Heart left ventricle (tissue), 16 donors: ENCODE measurements around the gene MRLN. TPM values are rescaled to one million over a fixed set of nuclear protein-coding genes. Genes with fewer than 3 reads are reported as not detected.

Source experiments
- ATAC-seq, 4 donors: fragments of 200-7000 bp; cut with Tn5 transposase; one replicate each; pipeline ENCODE4 v1.9.1; 2020 to 2022; ENCODE audit warnings: moderate library complexity in 4 of 4, mild to moderate bottlenecking in 3 of 4, moderate number of reproducible peaks in 1 of 4
- DNase-seq, 5 donors: peaks; one replicate each; pipeline ENCODE4 v3.0.0-alpha.2; 2020
- H3K27ac ChIP-seq, 12 donors: fragments of 200-600 bp; sonication (generic) in 4 of 12; one replicate each; pipeline versions ENCODE4 v1.5.0 to v1.8.0; 2016 to 2022; ENCODE audit warnings: mild to moderate bottlenecking in 2 of 12
- H3K27me3 ChIP-seq, 9 donors: fragments of 200-600 bp; sonication (generic) in 2 of 9; one replicate each; pipeline versions ENCODE4 v1.5.1 to v1.8.0; 2016 to 2022; ENCODE audit warnings: mild to moderate bottlenecking in 3 of 9
- H3K36me3 ChIP-seq, 9 donors: fragments of 200-600 bp; sonication (generic) in 2 of 9; one replicate each; pipeline versions ENCODE4 v1.5.0 to v1.8.0; 2018 to 2022; ENCODE audit warnings: mild to moderate bottlenecking in 2 of 9
- H3K4me1 ChIP-seq, 12 donors: fragments of 200-600 bp; sonication (generic) in 4 of 12; one replicate each; pipeline versions ENCODE4 v1.5.0 to v1.8.0; 2016 to 2022; ENCODE audit warnings: mild to moderate bottlenecking in 3 of 12
- H3K4me3 ChIP-seq, 12 donors: fragments of 200-600 bp; sonication (generic) in 4 of 12; one replicate each; pipeline versions ENCODE4 v1.5.0 to v1.8.0; 2017 to 2022; ENCODE audit warnings: mild to moderate bottlenecking in 9 of 12, moderate library complexity in 4 of 12
- H3K9me3 ChIP-seq, 12 donors: fragments of 200-600 bp; sonication (generic) in 4 of 12; one replicate each; pipeline versions ENCODE4 v1.5.0 to v1.8.0; 2016 to 2022; ENCODE audit warnings: mild to moderate bottlenecking in 1 of 12
- CTCF ChIP-seq, 12 donors: fragments of 200-600 bp; sonication (generic) in 4 of 12; IDR thresholded peaks; one replicate each; pipeline versions ENCODE4 v1.5.0 to v1.8.0; 2018 to 2022; ENCODE audit warnings: antibody characterized with exemption in 12 of 12, mild to moderate bottlenecking in 5 of 12
- POLR2A ChIP-seq, 2 donors: fragments of 450-650 bp; IDR thresholded peaks; one replicate each; pipeline ENCODE4 v1.6.1; 2017; ENCODE audit warnings: antibody characterized with exemption in 2 of 2, mild to moderate bottlenecking in 2 of 2, moderate library complexity in 2 of 2
- WGBS, 4 donors: extraction: QIAGEN DNeasy Blood & Tissue Kit in 2 of 4; methylation state at CpG; one replicate each; pipeline versions ENCODE4 v1.1.5 to v1.1.7; 2013 to 2018; 5-methylcytosine and 5-hydroxymethylcytosine counted together
- intact Hi-C, 10 donors: fragments of 100-400 bp; cut with DNase I; formaldehyde crosslinking; loops; one replicate each; pipeline versions ENCODE4 v1.11.1 to v1.14.2; 2022
- polyA plus RNA-seq, 2 donors: library from polyadenylated mRNA; stranded (reverse); fragments of 200-250 nt; gene quantifications; one replicate each; pipeline ENCODE4 v1.2.3, GENCODE V29; 2013
- total RNA-seq, 9 donors: library from RNA; depleted of rRNA in 2 of 9; stranded (reverse); fragments of >200 nt in 2 of 9; fragmentation: NEBNext Ultra II Directional in 3 of 9; extraction: Animal tissue kit (Norgen Biotek cat#: 25700) in 3 of 9; gene quantifications; one replicate each; pipeline versions ENCODE4 v1.1.0 to v1.2.4, GENCODE V29; 2016 to 2023
- donor health status: ischemic (EF 13 %, LVEDD 7.1; RV severe dilation, severe dysfunction).
- donor health status: healthy with polysubstance abuse.
- donor health status: DM: no; HTN: yes; CAD: no.
- donor health status: DM: no; HTN: no; CAD: no.
- donor health status: ischemic (EF 25% LVEDD 6.9; RV normal size, moderate dysfunction).
- donor health status: ischemic (EF 25% LVEDD 5.7; RV mildly dilated, moderate dysfunction).
- donor health status: healthy.
- donor health status: DM: yes; HTN: yes; CAD: no.
- donor health status: ischemic (EF 35%, LVEDD 5.7; RV mildly dilated, moderate dysfunction).
- donor health status: nonischemic (EF 11% LVEDD 7.7; RV severe dilation, severe dysfunction).
- donor health status: DM: yes; HTN: yes; CAD: no.
- donor health status: PGD.
- donor health status: ischemic (EF 29% LVEDD 5.4; RV normal size, mild dysfunction).
- donor health status: nonischemic (EF 23%, LVEDD 6.1; RV moderate dilation, normal function).

The MRLN gene
- total and polyA plus RNA-seq, 11 donors, result 2.2 TPM; not detected in 10

- TF ChIP-seq POLR2A (IDR thresholded peaks at IDR 0.05) (no peak), CTCF (IDR thresholded peaks at IDR 0.05) (no peak)
- DNase-seq (no peak), ATAC-seq (no peak)
- H3K27me3 ChIP-seq, result peaks cover 0 to 17% (median 0%) of the 10 kb centered on the region in 9 donors
- H3K4me3 ChIP-seq, result no peak overlapping the region
- peaks cover 0 to 13% (median 3%) of the 10 kb centered on the region in 12 donors for H3K4me1 ChIP-seq
- 38 to 49% (median 42%) methylated on average over 3 of the region's 3 CpGs for whole genome bisulfite sequencing, 4 donors
- H3K9me3 ChIP-seq, result no peaks in the 10 kb centered on the region
- peak overlapping the region in 1 of 12 donors; percentile 27 for H3K27ac ChIP-seq
- no peaks in the 10 kb centered on the region for H3K36me3 ChIP-seq
- intact Hi-C loops, result no loop called here
Observed at GRCh38 chr10:59711871-59712494, 41.3 kb downstream of the MRLN start.

GRCh38 chr10:59709395-59710125 lies 43.7 kb downstream of the MRLN start, which contains the start of gene SLC16A9:
SLC16A9 (minus strand) TSS chr10:59709850; CDS start chr10:59684291, 25,559 bp downstream.
- intact Hi-C loops, result loop anchor here in 1 of 10 donors (5.0 kb wide), 1 partner anchor 98 kb away; no protein-coding TSS in a partner anchor
- TF ChIP-seq POLR2A (IDR thresholded peaks at IDR 0.05) (no peak), CTCF (IDR thresholded peaks at IDR 0.05) (peak in 9 of 12 donors; percentile 12 to 60 (median 30))
- peaks cover 0 to 17% (median 0%) of the 10 kb centered on the region in 9 donors for H3K27me3 ChIP-seq
- peak within 1 kb of the TSS; percentile 26 to 86 (median 67) for H3K4me3 ChIP-seq
- WGBS, 4 donors, result 0 to 1% (median 1%) methylated on average over 22 to 68 of the region's 68 CpGs
- DNase-seq (peak; percentile 54 to 63 (median 62)), ATAC-seq (peak; percentile 81 to 95 (median 94))
- peak within 1 kb of the TSS in 9 of 12 donors; percentile 36 to 82 (median 62) for H3K27ac ChIP-seq
- H3K4me1 ChIP-seq, result peaks cover 0 to 13% (median 3%) of the 10 kb centered on the region in 12 donors
- H3K36me3 ChIP-seq, result no peaks in the 10 kb centered on the region
- no peaks in the 10 kb centered on the region for H3K9me3 ChIP-seq

- WGBS, 4 donors, result 2 to 7% (median 3%) methylated on average over 22 to 42 of the region's 42 CpGs
- peaks cover 0 to 17% (median 0%) of the 10 kb centered on the region in 9 donors for H3K27me3 ChIP-seq
- ATAC-seq, result peak; percentile 44 to 65 (median 60)
- H3K36me3 ChIP-seq, result no peaks in the 10 kb centered on the region
- peak in 3 of 5 donors; percentile 9 to 34 (median 21) for DNase-seq
- intact Hi-C loops, result loop anchor here in 1 of 10 donors (5.0 kb wide), 1 partner anchor 98 kb away; no protein-coding TSS in a partner anchor
- H3K9me3 ChIP-seq, result no peaks in the 10 kb centered on the region
- TF ChIP-seq CTCF (IDR thresholded peaks at IDR 0.05) (no peak), POLR2A (IDR thresholded peaks at IDR 0.05) (no peak)
- peaks cover 0 to 13% (median 3%) of the 10 kb centered on the region in 12 donors for H3K4me1 ChIP-seq
- H3K27ac ChIP-seq, result peak overlapping the region in 6 of 12 donors; percentile 36 to 82 (median 70)
- H3K4me3 ChIP-seq, result peak overlapping the region; percentile 26 to 86 (median 67)
Observed at GRCh38 chr10:59708816-59709394, 44.4 kb downstream of the MRLN start.
